H9 (cell line): ENCODE measurements around the gene KAT8. TPM values are rescaled to one million over a fixed set of nuclear protein-coding genes. Genes with fewer than 3 reads are reported as not detected.
A peak's percentile ranks its signal among the peaks of the same experiment; 100 is the strongest.

ENCODE experiments used
- DNase-seq: peaks from one replicate; pipeline ENCODE4 v3.0.0-alpha.2; 2017
- H2AFZ ChIP-seq: one replicate; pipeline ENCODE4 v1.6.1; 2013; ENCODE audit warnings: mild to moderate bottlenecking, low read length, control low read depth, moderate library complexity
- H2AK5ac ChIP-seq: 2 replicates; pipeline ENCODE4 v1.6.1; 2013; ENCODE audit warnings: low read length, control low read depth, mixed read lengths; ENCODE audit not compliant: insufficient read length
- H2BK120ac ChIP-seq: one replicate; pipeline ENCODE4 v1.6.1; 2013; ENCODE audit warnings: low read depth, mild to moderate bottlenecking, low read length, control low read depth, inconsistent platforms; ENCODE audit not compliant: poor library complexity, severe bottlenecking
- H2BK12ac ChIP-seq: 2 replicates; pipeline ENCODE4 v1.6.1; 2013; ENCODE audit warnings: low read length, control low read depth, mixed read lengths, low read depth; ENCODE audit not compliant: insufficient read length
- H2BK15ac ChIP-seq: 2 replicates; pipeline ENCODE4 v1.6.1; 2013; ENCODE audit warnings: low read depth, low read length, control low read depth
- H2BK20ac ChIP-seq: one replicate; pipeline ENCODE4 v1.6.1; 2013; ENCODE audit warnings: low read depth, mild to moderate bottlenecking, low read length, control low read depth, inconsistent platforms; ENCODE audit not compliant: poor library complexity, severe bottlenecking
- H2BK5ac ChIP-seq: 2 replicates; pipeline ENCODE4 v1.6.1; 2013; ENCODE audit warnings: low read length, control low read depth, mixed read lengths; ENCODE audit not compliant: insufficient read length
- H3K14ac ChIP-seq: 2 replicates; pipeline ENCODE4 v1.6.1; 2013; ENCODE audit warnings: low read length, control low read depth; ENCODE audit not compliant: insufficient read depth
- H3K18ac ChIP-seq: 2 replicates; pipeline ENCODE4 v1.6.1; 2013; ENCODE audit warnings: low read depth, mild to moderate bottlenecking, mixed read lengths, low read length, control low read depth; ENCODE audit not compliant: insufficient read length
- H3K23ac ChIP-seq: 2 replicates; pipeline ENCODE4 v1.6.1; 2013; ENCODE audit warnings: low read length, control low read depth, mixed read lengths, low read depth; ENCODE audit not compliant: insufficient read length
- H3K23me2 ChIP-seq: 2 replicates; pipeline ENCODE4 v1.6.1; 2013; ENCODE audit warnings: low read depth, mild to moderate bottlenecking, mixed read lengths, low read length, control low read depth; ENCODE audit not compliant: insufficient read length, poor library complexity, severe bottlenecking
- H3K27ac ChIP-seq: 2 replicates; pipeline ENCODE4 v1.5.1; 2013; ENCODE audit warnings: low read length, control low read depth, mixed read lengths, low read depth; ENCODE audit not compliant: insufficient read length
- H3K27me3 ChIP-seq: 2 replicates; pipeline ENCODE4 v1.6.1; 2013; ENCODE audit warnings: low read length, control low read depth, inconsistent platforms; ENCODE audit not compliant: insufficient read depth
- H3K4ac ChIP-seq: 2 replicates; pipeline ENCODE4 v1.6.1; 2013; ENCODE audit warnings: low read depth, mild to moderate bottlenecking, control low read depth, inconsistent platforms, low read length, moderate library complexity
- H3K4me1 ChIP-seq: 2 replicates; pipeline ENCODE4 v1.6.1; 2013; ENCODE audit warnings: low read length, control low read depth, inconsistent platforms; ENCODE audit not compliant: insufficient read depth
- H3K4me2 ChIP-seq: 2 replicates; pipeline ENCODE4 v1.6.1; 2013; ENCODE audit warnings: low read length, control low read depth, mixed read lengths; ENCODE audit not compliant: insufficient read length, insufficient read depth
- H3K56ac ChIP-seq: 2 replicates; pipeline ENCODE4 v1.6.1; 2013; ENCODE audit warnings: low read depth, mild to moderate bottlenecking, mixed read lengths, low read length, control low read depth; ENCODE audit not compliant: insufficient read length
- H3K79me1 ChIP-seq: 2 replicates; pipeline ENCODE4 v1.6.1; 2013; ENCODE audit warnings: low read depth, mild to moderate bottlenecking, moderate library complexity, low read length, control low read depth, inconsistent platforms; ENCODE audit not compliant: insufficient read depth, poor library complexity, severe bottlenecking
- H3K79me2 ChIP-seq: 2 replicates; pipeline ENCODE4 v1.6.1; 2013; ENCODE audit warnings: low read length, control low read depth, inconsistent platforms; ENCODE audit not compliant: insufficient read depth
- H3K9ac ChIP-seq: 2 replicates; pipeline ENCODE4 v1.6.1; 2013; ENCODE audit warnings: low read length, control low read depth, mixed read lengths; ENCODE audit not compliant: insufficient read length; ENCODE audit errors: extremely low read depth
- H3K9me3 ChIP-seq: one replicate; pipeline ENCODE4 v1.6.1; 2013; ENCODE audit warnings: low read depth, low read length, inconsistent platforms; ENCODE audit not compliant: control insufficient read depth
- H3T11ph ChIP-seq: one replicate; pipeline ENCODE4 v1.6.1; 2013; ENCODE audit warnings: mild to moderate bottlenecking, low read length, control low read depth, inconsistent platforms
- H4K20me1 ChIP-seq: one replicate; pipeline ENCODE4 v1.6.1; 2013; ENCODE audit not compliant: control insufficient read depth, insufficient read length, insufficient read depth
- H4K5ac ChIP-seq: 2 replicates; pipeline ENCODE4 v1.6.1; 2013; ENCODE audit warnings: low read depth, mild to moderate bottlenecking, mixed read lengths, low read length, control low read depth; ENCODE audit not compliant: insufficient read length
- H4K8ac ChIP-seq: replicated peaks from 2 replicates; pipeline ENCODE4 v1.6.1; 2013; ENCODE audit warnings: low read length, control low read depth, mixed read lengths, low read depth; ENCODE audit not compliant: insufficient read length
- H4K91ac ChIP-seq: 2 replicates; pipeline ENCODE4 v1.6.1; 2013; ENCODE audit warnings: low read depth, mild to moderate bottlenecking, moderate library complexity, mixed read lengths, low read length, control low read depth; ENCODE audit not compliant: insufficient read length
- H3K27ac Mint-ChIP-seq, 3 experiments: 2 replicates in 2 of 3; 3 replicates in 1 of 3; pipeline ENCODE4 v1.8.0; 2020 to 2021; ENCODE audit warnings: mixed read lengths in 3 of 3, mild to moderate bottlenecking in 1 of 3, moderate library complexity in 1 of 3
- H3K27me3 Mint-ChIP-seq: 2 replicates; pipeline ENCODE4 v1.8.0; 2021; ENCODE audit warnings: low read depth, mild to moderate bottlenecking, moderate library complexity, mixed read lengths
- H3K36me3 Mint-ChIP-seq, 3 experiments: 2 replicates in 2 of 3; 3 replicates in 1 of 3; pipeline ENCODE4 v1.8.0; 2020 to 2021; ENCODE audit warnings: low read depth in 3 of 3, mixed read lengths in 3 of 3; ENCODE audit not compliant: insufficient read depth in 1 of 3
- H3K4me1 Mint-ChIP-seq, 2 experiments: 2 replicates each; pipeline ENCODE4 v1.8.0; 2020; ENCODE audit warnings: mixed read lengths in 2 of 2
- H3K4me3 Mint-ChIP-seq, 2 experiments: 2 replicates in 1 of 2; 3 replicates in 1 of 2; pipeline ENCODE4 v1.8.0; 2020 to 2021; ENCODE audit warnings: mild to moderate bottlenecking in 2 of 2, mixed read lengths in 2 of 2, moderate library complexity in 1 of 2
- H3K9me3 Mint-ChIP-seq, 2 experiments: 2 replicates in 1 of 2; 3 replicates in 1 of 2; pipeline ENCODE4 v1.8.0; 2020; ENCODE audit warnings: mild to moderate bottlenecking in 2 of 2, mixed read lengths in 2 of 2, moderate library complexity in 1 of 2
- WGBS: extraction: QIAGEN DNeasy Blood & Tissue Kit; methylation state at CpG from one replicate; pipeline ENCODE4 v1.1.7; 2013; ENCODE audit warnings: missing lambda C conversion rate, low lambda C conversion rate, mixed read lengths; ENCODE audit not compliant: insufficient read length; ENCODE audit errors: extremely low coverage; 5-methylcytosine and 5-hydroxymethylcytosine counted together
- total RNA-seq: library from RNA; stranded (reverse); gene quantifications from 2 replicates; pipeline ENCODE4 v1.2.1, GENCODE V29; 2021
- TF ChIP-seq, protein P1 (sequence below): fragments of 200-600 bp; sonication (generic); conservative IDR thresholded peaks from 3 replicates; pipeline ENCODE4 v1.8.0; 2021; ENCODE audit warnings: antibody characterized with exemption, mild to moderate bottlenecking

KAT8 gene
- total RNA-seq, 1 experiment from 2014 or later, result 52.1 TPM

- H4K5ac ChIP-seq, result peak overlapping the region; percentile 78
- TF ChIP-seq, protein P1, sequence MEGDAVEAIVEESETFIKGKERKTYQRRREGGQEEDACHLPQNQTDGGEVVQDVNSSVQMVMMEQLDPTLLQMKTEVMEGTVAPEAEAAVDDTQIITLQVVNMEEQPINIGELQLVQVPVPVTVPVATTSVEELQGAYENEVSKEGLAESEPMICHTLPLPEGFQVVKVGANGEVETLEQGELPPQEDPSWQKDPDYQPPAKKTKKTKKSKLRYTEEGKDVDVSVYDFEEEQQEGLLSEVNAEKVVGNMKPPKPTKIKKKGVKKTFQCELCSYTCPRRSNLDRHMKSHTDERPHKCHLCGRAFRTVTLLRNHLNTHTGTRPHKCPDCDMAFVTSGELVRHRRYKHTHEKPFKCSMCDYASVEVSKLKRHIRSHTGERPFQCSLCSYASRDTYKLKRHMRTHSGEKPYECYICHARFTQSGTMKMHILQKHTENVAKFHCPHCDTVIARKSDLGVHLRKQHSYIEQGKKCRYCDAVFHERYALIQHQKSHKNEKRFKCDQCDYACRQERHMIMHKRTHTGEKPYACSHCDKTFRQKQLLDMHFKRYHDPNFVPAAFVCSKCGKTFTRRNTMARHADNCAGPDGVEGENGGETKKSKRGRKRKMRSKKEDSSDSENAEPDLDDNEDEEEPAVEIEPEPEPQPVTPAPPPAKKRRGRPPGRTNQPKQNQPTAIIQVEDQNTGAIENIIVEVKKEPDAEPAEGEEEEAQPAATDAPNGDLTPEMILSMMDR, result no peak
- no CpG with 5 or more reads among the region's 83 CpGs for WGBS
- H3K14ac ChIP-seq, result peak overlapping the region; percentile 98
- Mint-ChIP-seq H3K9me3 (no peaks in the 10 kb centered on the region; a peak in 1 of 5 replicates), H3K36me3 (peaks cover 14 to 23% (median 22%) of the 10 kb centered on the region in 3 experiments; a peak in 6 of 7 replicates), H3K4me1 (peaks cover 16 to 20% of the 10 kb centered on the region in 2 experiments), H3K27me3 (no peaks in the 10 kb centered on the region), H3K4me3 (peak overlapping the region; percentile 92 to 95), H3K27ac (peak overlapping the region; percentile 96 to 99 (median 97))
- H2AFZ ChIP-seq, result no peak overlapping the region
- no peak overlapping the region for H3K27ac ChIP-seq
- H2BK20ac ChIP-seq, result no peak overlapping the region
- peak; percentile 93 for DNase-seq
- no peaks in the 10 kb centered on the region for H3K27me3 ChIP-seq
- H3K23ac ChIP-seq, result no peak overlapping the region
- no peak overlapping the region for H3K56ac ChIP-seq
- H3K4me2 ChIP-seq, result peak overlapping the region; percentile 89
- peak overlapping the region; percentile 96 for H3K18ac ChIP-seq
- no peak overlapping the region for H2BK12ac ChIP-seq
- no peak overlapping the region for H2BK15ac ChIP-seq
- peaks cover 20% of the 10 kb centered on the region; the same call in 1 of the 2 replicates for H3K79me2 ChIP-seq
- H2BK5ac ChIP-seq, result peak overlapping the region; percentile 87
- peaks cover 9% of the 10 kb centered on the region for H3K23me2 ChIP-seq
- H3K4me1 ChIP-seq, result no peaks in the 10 kb centered on the region
- H3K79me1 ChIP-seq, result peaks cover 9% of the 10 kb centered on the region
- no peaks in the 10 kb centered on the region for H4K20me1 ChIP-seq
- H2BK120ac ChIP-seq, result no peak overlapping the region
- no peak overlapping the region for H2AK5ac ChIP-seq
- no peak overlapping the region for H3T11ph ChIP-seq
- peak overlapping the region; percentile 92 for H3K9ac ChIP-seq
- H3K4ac ChIP-seq, result peak overlapping the region; percentile 63; the same call in 1 of the 2 replicates
- peak overlapping the region; percentile 82 for H4K91ac ChIP-seq
- no peaks in the 10 kb centered on the region for H3K9me3 ChIP-seq
- H4K8ac ChIP-seq, result peak overlapping the region; percentile 64
These were observed 44.1 kb upstream of the KAT8 start for GRCh38 chr16:31073142-31073969.
